Neural crest cell (in vitro differentiated cells): Measurements from ENCODE around the gene TSHZ2. TPM values are rescaled to one million over a fixed set of nuclear protein-coding genes. Genes with fewer than 3 reads are reported as not detected.

Experiments used
- DNase-seq: peaks from one replicate; pipeline ENCODE4 v3.0.0; 2021; ENCODE audit warnings: low read depth, mixed read lengths, low spot score
- H3K27ac Mint-ChIP-seq: one replicate; pipeline ENCODE4 v1.8.0; 2021; ENCODE audit warnings: mild to moderate bottlenecking, mixed read lengths; ENCODE audit not compliant: unreplicated experiment
- H3K27me3 Mint-ChIP-seq: 2 replicates; pipeline ENCODE4 v1.8.0; 2021; ENCODE audit warnings: low read depth, mild to moderate bottlenecking, mixed read lengths
- H3K36me3 Mint-ChIP-seq: 2 replicates; pipeline ENCODE4 v1.8.0; 2021; ENCODE audit warnings: low read depth, mild to moderate bottlenecking, mixed read lengths
- H3K4me1 Mint-ChIP-seq: 2 replicates; pipeline ENCODE4 v1.8.0; 2021; ENCODE audit warnings: mixed read lengths
- H3K4me3 Mint-ChIP-seq: one replicate; pipeline ENCODE4 v1.8.0; 2021; ENCODE audit warnings: mild to moderate bottlenecking, mixed read lengths
- H3K9me3 Mint-ChIP-seq: 2 replicates; pipeline ENCODE4 v1.8.0; 2021; ENCODE audit warnings: mixed read lengths
- CTCF ChIP-seq: fragments of 200-600 bp; sonication (generic); conservative IDR thresholded peaks from 2 replicates; pipeline ENCODE4 v1.5.0; 2021; ENCODE audit warnings: antibody characterized with exemption, mild to moderate bottlenecking
- total RNA-seq: library from RNA; stranded (reverse); gene quantifications from 2 replicates; pipeline ENCODE4 v1.2.1, GENCODE V29; 2021

TSHZ2 gene
- total RNA-seq, 1 donor from 2014 or later = 6.4 TPM

- H3K27me3 Mint-ChIP-seq = no peaks in the 10 kb centered on the region
- no peak overlapping the region for H3K27ac Mint-ChIP-seq
- no peak overlapping the region for H3K4me3 Mint-ChIP-seq
- no peak for DNase-seq
- peaks cover 13% of the 10 kb centered on the region for H3K9me3 Mint-ChIP-seq
- H3K4me1 Mint-ChIP-seq = peaks cover 23% of the 10 kb centered on the region
- no peak for TF ChIP-seq CTCF
- peaks cover 3% of the 10 kb centered on the region for H3K36me3 Mint-ChIP-seq
These were observed 96.1 kb downstream of the TSHZ2 start for GRCh38 chr20:53068241-53068640.

- Mint-ChIP-seq H3K9me3 (peaks cover 13% of the 10 kb centered on the region), H3K36me3 (peaks cover 3% of the 10 kb centered on the region), H3K27me3 (no peaks in the 10 kb centered on the region), H3K4me1 (peaks cover 23% of the 10 kb centered on the region), H3K27ac (no peak overlapping the region), H3K4me3 (no peak overlapping the region)
- DNase-seq = no peak
- TF ChIP-seq CTCF = no peak
These were observed 97.0 kb downstream of the TSHZ2 start for GRCh38 chr20:53069132-53069531.

GRCh38 chr20:53070224-53070623, 98.1 kb downstream of the TSHZ2 start:
- Mint-ChIP-seq H3K9me3 (peaks cover 13% of the 10 kb centered on the region), H3K27ac (no peak overlapping the region), H3K27me3 (no peaks in the 10 kb centered on the region), H3K4me1 (peaks cover 23% of the 10 kb centered on the region), H3K4me3 (no peak overlapping the region), H3K36me3 (peaks cover 3% of the 10 kb centered on the region)
- no peak for TF ChIP-seq CTCF
- DNase-seq = no peak

- peaks cover 23% of the 10 kb centered on the region for H3K4me1 Mint-ChIP-seq
- no peak for TF ChIP-seq CTCF
- H3K27ac Mint-ChIP-seq = peak overlapping the region; percentile 82
- no peaks in the 10 kb centered on the region for H3K27me3 Mint-ChIP-seq
- H3K4me3 Mint-ChIP-seq = no peak overlapping the region
- DNase-seq = no peak
- H3K36me3 Mint-ChIP-seq = peaks cover 3% of the 10 kb centered on the region
- H3K9me3 Mint-ChIP-seq = peaks cover 13% of the 10 kb centered on the region
These were observed 98.7 kb downstream of the TSHZ2 start for GRCh38 chr20:53070706-53071392.

- no peak for TF ChIP-seq CTCF
- Mint-ChIP-seq H3K4me3 (no peak overlapping the region), H3K36me3 (peaks cover 3% of the 10 kb centered on the region), H3K4me1 (peaks cover 23% of the 10 kb centered on the region), H3K27me3 (no peaks in the 10 kb centered on the region), H3K27ac (no peak overlapping the region), H3K9me3 (peaks cover 13% of the 10 kb centered on the region)
- no peak for DNase-seq
These were observed 99.7 kb downstream of the TSHZ2 start for GRCh38 chr20:53071833-53072232.
